Neural cell (in vitro differentiated cells): Measurements from ENCODE around the gene HDAC11.

Source experiments
- EZH2 ChIP-seq: fragments of 200-600, 300-800 bp; shearing (Covaris generic), sonication (generic); IDR thresholded peaks from 2 replicates; pipeline ENCODE4 v1.6.1; 2014; ENCODE audit warnings: antibody characterized with exemption, low read length, borderline replicate concordance, mild to moderate bottlenecking; ENCODE audit not compliant: insufficient read depth, poor library complexity, severe bottlenecking
- POLR2AphosphoS5 ChIP-seq: IDR thresholded peaks from 2 replicates; pipeline ENCODE4 v1.6.1; 2012
- TF ChIP-seq, protein P1 (sequence below): IDR thresholded peaks from 2 replicates; pipeline ENCODE4 v1.6.1; 2012; ENCODE audit warnings: borderline replicate concordance
- TF ChIP-seq, protein P2 (sequence below): fragments of 450-650 bp; IDR thresholded peaks from 2 replicates; pipeline ENCODE4 v1.5.1; 2014; ENCODE audit warnings: antibody characterized with exemption, mild to moderate bottlenecking, moderate library complexity; ENCODE audit not compliant: poor library complexity, severe bottlenecking

DNA sequence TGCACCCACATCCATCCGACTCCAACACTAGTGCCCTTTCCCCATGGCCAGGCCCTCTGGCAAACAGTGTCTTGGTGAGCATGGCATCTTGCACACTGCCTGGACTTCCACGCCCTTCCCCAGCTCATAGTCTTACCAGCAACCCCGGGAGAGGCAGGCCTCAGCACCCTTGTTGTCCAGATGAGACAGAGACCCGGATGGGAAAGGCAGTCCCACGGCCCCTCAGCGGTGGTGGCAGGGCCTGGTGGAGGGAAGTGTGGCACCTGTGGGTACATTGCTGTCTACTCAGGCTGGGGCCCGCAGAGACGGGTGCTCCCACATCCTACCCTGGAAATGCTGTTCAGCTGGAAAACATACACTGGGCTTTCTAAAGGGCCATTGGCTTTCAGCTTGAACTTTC is 28.4 kb downstream of the HDAC11 start:
- TF ChIP-seq, protein P1, sequence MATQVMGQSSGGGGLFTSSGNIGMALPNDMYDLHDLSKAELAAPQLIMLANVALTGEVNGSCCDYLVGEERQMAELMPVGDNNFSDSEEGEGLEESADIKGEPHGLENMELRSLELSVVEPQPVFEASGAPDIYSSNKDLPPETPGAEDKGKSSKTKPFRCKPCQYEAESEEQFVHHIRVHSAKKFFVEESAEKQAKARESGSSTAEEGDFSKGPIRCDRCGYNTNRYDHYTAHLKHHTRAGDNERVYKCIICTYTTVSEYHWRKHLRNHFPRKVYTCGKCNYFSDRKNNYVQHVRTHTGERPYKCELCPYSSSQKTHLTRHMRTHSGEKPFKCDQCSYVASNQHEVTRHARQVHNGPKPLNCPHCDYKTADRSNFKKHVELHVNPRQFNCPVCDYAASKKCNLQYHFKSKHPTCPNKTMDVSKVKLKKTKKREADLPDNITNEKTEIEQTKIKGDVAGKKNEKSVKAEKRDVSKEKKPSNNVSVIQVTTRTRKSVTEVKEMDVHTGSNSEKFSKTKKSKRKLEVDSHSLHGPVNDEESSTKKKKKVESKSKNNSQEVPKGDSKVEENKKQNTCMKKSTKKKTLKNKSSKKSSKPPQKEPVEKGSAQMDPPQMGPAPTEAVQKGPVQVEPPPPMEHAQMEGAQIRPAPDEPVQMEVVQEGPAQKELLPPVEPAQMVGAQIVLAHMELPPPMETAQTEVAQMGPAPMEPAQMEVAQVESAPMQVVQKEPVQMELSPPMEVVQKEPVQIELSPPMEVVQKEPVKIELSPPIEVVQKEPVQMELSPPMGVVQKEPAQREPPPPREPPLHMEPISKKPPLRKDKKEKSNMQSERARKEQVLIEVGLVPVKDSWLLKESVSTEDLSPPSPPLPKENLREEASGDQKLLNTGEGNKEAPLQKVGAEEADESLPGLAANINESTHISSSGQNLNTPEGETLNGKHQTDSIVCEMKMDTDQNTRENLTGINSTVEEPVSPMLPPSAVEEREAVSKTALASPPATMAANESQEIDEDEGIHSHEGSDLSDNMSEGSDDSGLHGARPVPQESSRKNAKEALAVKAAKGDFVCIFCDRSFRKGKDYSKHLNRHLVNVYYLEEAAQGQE, result no peak
- TF ChIP-seq, protein P2, sequence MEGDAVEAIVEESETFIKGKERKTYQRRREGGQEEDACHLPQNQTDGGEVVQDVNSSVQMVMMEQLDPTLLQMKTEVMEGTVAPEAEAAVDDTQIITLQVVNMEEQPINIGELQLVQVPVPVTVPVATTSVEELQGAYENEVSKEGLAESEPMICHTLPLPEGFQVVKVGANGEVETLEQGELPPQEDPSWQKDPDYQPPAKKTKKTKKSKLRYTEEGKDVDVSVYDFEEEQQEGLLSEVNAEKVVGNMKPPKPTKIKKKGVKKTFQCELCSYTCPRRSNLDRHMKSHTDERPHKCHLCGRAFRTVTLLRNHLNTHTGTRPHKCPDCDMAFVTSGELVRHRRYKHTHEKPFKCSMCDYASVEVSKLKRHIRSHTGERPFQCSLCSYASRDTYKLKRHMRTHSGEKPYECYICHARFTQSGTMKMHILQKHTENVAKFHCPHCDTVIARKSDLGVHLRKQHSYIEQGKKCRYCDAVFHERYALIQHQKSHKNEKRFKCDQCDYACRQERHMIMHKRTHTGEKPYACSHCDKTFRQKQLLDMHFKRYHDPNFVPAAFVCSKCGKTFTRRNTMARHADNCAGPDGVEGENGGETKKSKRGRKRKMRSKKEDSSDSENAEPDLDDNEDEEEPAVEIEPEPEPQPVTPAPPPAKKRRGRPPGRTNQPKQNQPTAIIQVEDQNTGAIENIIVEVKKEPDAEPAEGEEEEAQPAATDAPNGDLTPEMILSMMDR, result no peak
- TF ChIP-seq EZH2, result no peak
- TF ChIP-seq POLR2AphosphoS5, result no peak
